Memory B cell (primary cell): ENCODE measurements around the gene BRWD1.

Experiments
- ATAC-seq: fragments of 150-1000 bp; cut with Tn5 transposase; 2 replicates; pipeline ENCODE4 v1.10.0; 2021; ENCODE audit warnings: low read depth, mild to moderate bottlenecking, moderate library complexity
- DNase-seq, 2 donors: peaks; one replicate each; pipeline ENCODE4 v3.0.0; 2022; ENCODE audit warnings: low spot score in 2 of 2
- H3K27ac Mint-ChIP-seq: one replicate; pipeline ENCODE4 v1.8.0; 2022; ENCODE audit warnings: mild to moderate bottlenecking, moderate library complexity, mixed read lengths
- H3K27me3 Mint-ChIP-seq: one replicate; pipeline ENCODE4 v1.8.0; 2022; ENCODE audit warnings: mixed read lengths
- H3K36me3 Mint-ChIP-seq: one replicate; pipeline ENCODE4 v1.8.0; 2022; ENCODE audit warnings: mild to moderate bottlenecking, mixed read lengths
- H3K4me1 Mint-ChIP-seq: one replicate; pipeline ENCODE4 v1.8.0; 2022; ENCODE audit warnings: mixed read lengths
- H3K4me3 Mint-ChIP-seq: one replicate; pipeline ENCODE4 v1.8.0; 2022; ENCODE audit warnings: mild to moderate bottlenecking, moderate library complexity, mixed read lengths
- H3K9me3 Mint-ChIP-seq: one replicate; pipeline ENCODE4 v1.8.0; 2022; ENCODE audit warnings: mixed read lengths

Gene BRWD1

DNA sequence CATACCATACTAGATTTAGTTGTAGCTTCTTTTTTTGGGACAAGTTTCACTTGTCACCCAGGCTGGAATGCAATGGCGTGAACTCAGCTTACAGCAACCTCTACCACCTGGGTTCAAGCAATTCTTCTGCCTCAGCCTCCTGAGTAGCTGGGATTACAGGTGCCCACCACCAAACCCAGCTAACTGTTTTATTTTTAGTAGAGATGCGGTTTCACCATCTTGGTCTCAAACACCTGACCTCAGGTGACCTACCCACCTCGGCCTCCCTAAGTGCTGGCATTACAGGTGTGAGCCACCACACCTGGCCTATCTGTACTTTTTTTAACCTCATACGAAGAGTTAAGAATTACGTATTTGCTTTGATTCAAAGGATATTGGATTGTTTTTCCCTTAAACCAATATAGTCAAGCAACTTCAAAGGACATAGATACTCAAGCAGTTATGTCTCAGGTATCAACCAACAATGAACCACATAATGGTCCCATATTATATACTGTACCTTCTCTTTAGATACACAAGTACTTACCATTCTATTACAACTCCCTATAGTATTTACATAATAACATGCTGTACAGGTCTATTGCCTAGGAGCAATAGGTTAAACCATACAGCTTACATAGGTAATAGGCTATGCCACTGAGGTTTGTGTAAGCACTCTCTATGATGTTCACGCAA, 28.0 kb upstream of the BRWD1 start:
- no peak for DNase-seq
- ATAC-seq, result no peak
- Mint-ChIP-seq H3K9me3 (no peaks in the 10 kb centered on the region), H3K4me3 (no peak overlapping the region), H3K27me3 (no peaks in the 10 kb centered on the region), H3K27ac (no peak overlapping the region), H3K4me1 (peaks cover 12% of the 10 kb centered on the region), H3K36me3 (peaks cover 37% of the 10 kb centered on the region)

DNA sequence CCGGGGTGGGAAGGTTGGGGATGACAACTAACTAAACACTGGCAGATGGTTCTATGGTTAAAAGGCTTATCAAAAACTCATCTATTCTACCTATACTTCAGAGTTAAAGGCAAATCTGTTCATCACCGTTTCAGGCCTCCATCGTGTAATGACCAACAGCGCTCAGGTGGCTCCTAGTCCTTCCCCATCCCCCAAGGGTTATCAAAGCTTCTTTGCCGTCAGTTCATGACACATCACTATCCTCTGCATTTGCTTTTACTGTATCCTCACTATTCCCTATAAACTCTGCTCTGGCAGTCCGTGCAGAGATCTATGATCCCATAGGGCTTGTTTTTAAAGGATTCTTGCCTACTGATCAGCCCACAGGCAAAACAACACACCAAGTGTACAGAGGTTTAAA, 27.3 kb upstream of the BRWD1 start:
- no peak overlapping the region for H3K27ac Mint-ChIP-seq
- peaks cover 8% of the 10 kb centered on the region for H3K4me1 Mint-ChIP-seq
- DNase-seq (no peak), ATAC-seq (no peak)
- no peak overlapping the region for H3K4me3 Mint-ChIP-seq
- peaks cover 33% of the 10 kb centered on the region for H3K36me3 Mint-ChIP-seq
- H3K27me3 Mint-ChIP-seq, result no peaks in the 10 kb centered on the region
- H3K9me3 Mint-ChIP-seq, result no peaks in the 10 kb centered on the region

DNA sequence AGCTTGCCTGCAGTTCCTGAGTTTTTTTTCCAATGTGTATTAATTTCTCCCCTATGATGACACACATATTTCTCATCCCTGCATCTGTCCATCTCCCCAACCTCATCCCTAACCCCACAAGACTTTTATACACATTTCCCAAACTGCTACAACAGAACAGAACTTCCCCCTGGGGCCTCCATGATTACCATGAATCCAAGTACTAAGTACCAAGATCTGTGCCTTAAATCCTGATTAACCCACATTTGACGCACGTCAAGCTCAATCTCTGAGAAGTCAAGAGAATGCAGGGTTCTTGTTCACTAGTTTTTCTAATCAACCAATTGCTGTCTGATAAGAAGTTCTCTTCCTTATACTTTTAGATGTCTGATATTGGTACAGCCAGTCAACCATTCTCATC, 25.8 kb upstream of the BRWD1 start:
- H3K27ac Mint-ChIP-seq, result no peak overlapping the region
- no peak overlapping the region for H3K4me3 Mint-ChIP-seq
- no peaks in the 10 kb centered on the region for H3K9me3 Mint-ChIP-seq
- no peaks in the 10 kb centered on the region for H3K4me1 Mint-ChIP-seq
- ATAC-seq (no peak), DNase-seq (no peak)
- peaks cover 22% of the 10 kb centered on the region for H3K36me3 Mint-ChIP-seq
- no peaks in the 10 kb centered on the region for H3K27me3 Mint-ChIP-seq

DNA sequence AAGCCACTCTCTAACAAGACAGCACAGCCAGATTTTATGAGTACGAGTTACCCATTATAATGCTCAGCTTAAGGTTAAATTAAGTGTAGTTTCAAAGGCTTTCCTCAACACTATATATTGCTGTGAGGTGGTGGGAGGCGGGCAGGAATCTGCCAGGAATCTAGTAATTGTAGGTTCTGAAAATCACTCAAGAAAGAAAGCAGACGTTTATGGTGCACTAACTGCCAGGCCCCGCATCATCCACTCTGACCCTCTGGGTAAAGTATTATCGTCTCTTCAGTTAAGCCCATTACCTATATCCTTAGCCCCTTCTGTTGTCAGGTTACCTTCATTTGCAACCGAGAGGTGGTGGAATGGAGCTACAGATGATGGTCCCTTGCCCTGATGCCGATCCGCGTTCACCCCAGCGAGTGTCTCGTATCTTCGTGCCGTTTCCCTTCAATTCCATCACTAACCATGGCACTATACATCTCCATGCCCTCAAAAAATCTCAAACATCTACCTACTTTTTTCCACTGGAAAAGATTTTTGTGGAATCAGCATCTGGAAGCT, 23.1 kb upstream of the BRWD1 start:
- H3K27me3 Mint-ChIP-seq, result peaks cover 2% of the 10 kb centered on the region
- ATAC-seq, result no peak
- H3K4me3 Mint-ChIP-seq, result no peak overlapping the region
- H3K9me3 Mint-ChIP-seq, result no peaks in the 10 kb centered on the region
- DNase-seq, result no peak
- H3K27ac Mint-ChIP-seq, result no peak overlapping the region
- H3K4me1 Mint-ChIP-seq, result peaks cover 3% of the 10 kb centered on the region
- peaks cover 6% of the 10 kb centered on the region for H3K36me3 Mint-ChIP-seq

DNA sequence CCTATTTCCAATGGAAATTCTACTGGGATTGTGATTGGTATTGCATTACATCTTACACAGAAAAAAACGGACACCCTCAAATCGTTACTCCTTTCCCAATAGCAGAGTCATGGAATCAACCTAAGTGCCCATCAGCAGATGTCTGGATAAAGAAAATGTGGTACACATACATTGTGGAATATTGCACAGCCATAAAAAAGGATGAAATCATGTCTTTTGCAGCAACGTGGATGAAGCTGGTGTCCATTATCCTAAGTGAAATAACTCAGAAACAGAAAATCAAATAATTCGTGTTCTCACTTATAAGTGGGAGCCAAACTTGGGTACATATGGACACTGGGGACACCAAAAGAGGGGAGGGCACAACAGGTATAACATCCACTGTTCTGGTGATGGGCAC, 21.2 kb upstream of the BRWD1 start:
- Mint-ChIP-seq H3K36me3 (no peaks in the 10 kb centered on the region), H3K4me1 (peaks cover 4% of the 10 kb centered on the region), H3K27ac (no peak overlapping the region), H3K27me3 (peaks cover 2% of the 10 kb centered on the region), H3K9me3 (no peaks in the 10 kb centered on the region), H3K4me3 (no peak overlapping the region)
- ATAC-seq (no peak), DNase-seq (no peak)

DNA sequence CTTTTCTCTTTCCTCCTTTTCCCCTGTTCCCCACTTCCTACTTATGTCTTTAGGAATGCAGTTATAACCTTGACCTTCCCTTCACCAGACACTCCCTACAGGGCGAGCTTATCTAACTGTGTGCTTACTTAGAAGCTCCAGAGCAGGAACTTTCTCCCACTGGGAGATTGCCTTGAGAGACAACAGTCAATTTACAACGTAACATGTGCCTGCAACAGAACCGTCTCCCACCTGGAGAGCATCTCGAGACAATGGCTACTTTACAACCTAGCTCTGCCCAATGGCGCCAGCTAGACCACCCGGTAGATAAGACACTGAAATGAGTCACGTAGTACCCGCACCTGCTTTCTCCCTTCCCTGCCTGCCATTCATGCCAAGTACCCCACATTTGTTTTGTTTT, 18.7 kb upstream of the BRWD1 start:
- ATAC-seq (no peak), DNase-seq (no peak)
- H3K27me3 Mint-ChIP-seq, result peaks cover 2% of the 10 kb centered on the region
- H3K4me3 Mint-ChIP-seq, result no peak overlapping the region
- H3K4me1 Mint-ChIP-seq, result peaks cover 6% of the 10 kb centered on the region
- no peaks in the 10 kb centered on the region for H3K9me3 Mint-ChIP-seq
- no peaks in the 10 kb centered on the region for H3K36me3 Mint-ChIP-seq
- H3K27ac Mint-ChIP-seq, result no peak overlapping the region

DNA sequence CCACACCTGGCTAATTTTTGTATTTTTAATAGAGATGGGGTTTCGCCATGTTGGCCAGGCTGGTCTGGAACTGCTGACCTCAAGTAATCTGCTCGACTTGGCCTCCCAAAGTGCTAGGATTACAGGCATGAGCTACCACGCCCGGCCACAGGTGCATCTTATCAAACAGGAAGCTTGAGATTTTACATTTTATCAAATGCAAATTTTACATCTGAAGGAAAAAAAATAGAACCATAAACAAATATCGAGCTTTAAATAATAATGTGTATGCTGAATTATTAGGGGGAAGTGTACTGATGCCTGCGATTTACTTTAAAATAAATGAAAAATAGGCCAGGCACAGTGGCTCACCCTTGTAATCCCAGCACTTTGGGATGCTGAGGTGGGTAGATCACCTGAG, 16.6 kb upstream of the BRWD1 start:
- peaks cover 6% of the 10 kb centered on the region for H3K4me1 Mint-ChIP-seq
- H3K9me3 Mint-ChIP-seq, result no peaks in the 10 kb centered on the region
- DNase-seq, result no peak
- H3K36me3 Mint-ChIP-seq, result no peaks in the 10 kb centered on the region
- H3K27ac Mint-ChIP-seq, result no peak overlapping the region
- peaks cover 2% of the 10 kb centered on the region for H3K27me3 Mint-ChIP-seq
- no peak for ATAC-seq
- no peak overlapping the region for H3K4me3 Mint-ChIP-seq

DNA sequence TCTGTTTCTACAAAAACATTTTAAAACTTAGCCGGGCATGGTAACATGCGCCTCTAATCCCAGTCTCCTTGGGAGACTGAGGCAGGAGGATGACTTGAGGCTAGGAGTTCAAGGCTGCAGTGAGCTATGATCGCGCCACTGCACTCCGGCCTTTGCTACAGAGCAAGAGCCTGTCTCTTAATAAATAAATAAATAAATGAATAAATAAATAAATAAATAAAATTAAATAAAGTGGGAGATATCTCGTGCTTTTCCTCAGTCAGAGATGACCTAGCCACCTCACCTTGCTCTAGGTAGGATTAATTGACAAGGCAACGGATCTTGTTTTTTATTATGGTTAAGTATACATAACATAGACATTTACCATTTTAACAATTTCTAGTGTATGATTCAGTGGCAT, 14.3 kb upstream of the BRWD1 start:
- Mint-ChIP-seq H3K36me3 (no peaks in the 10 kb centered on the region), H3K27ac (no peak overlapping the region), H3K4me3 (no peak overlapping the region), H3K27me3 (peaks cover 2% of the 10 kb centered on the region), H3K4me1 (peaks cover 6% of the 10 kb centered on the region), H3K9me3 (no peaks in the 10 kb centered on the region)
- no peak for DNase-seq
- ATAC-seq, result no peak

DNA sequence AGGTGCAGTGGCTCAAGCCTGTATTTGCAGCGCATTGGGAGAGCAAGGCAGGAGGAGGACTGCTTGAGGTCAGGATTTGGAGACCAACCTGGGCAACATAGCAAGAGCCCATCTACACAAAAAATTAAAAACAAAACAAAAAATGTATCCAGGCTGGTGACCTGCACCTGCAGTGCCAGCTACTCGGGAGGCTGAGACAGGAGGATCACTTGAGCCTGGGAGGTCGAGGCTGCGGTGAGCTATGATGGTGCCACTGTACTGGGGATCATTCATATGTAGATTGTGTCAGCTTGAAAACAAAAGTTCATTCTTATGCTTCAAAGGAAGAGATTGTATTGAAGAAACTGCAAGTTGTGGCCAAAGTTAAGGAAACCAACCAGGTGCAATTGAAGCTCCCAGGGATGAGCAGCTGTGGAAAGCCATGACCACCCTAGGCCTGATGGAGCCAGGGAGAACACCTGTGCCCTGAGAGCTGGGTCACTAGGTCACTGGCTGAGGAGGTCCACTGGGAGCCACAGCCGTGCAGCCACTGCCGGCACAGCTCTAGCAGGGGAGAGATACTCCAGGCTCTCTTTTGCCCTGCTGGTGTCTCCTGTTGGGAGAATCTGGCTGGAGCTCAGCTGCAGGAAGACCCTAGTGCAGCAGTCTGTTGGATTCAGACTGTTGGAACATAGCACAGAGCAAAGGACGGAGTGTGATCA, 13.3 kb upstream of the BRWD1 start:
- no peaks in the 10 kb centered on the region for H3K27me3 Mint-ChIP-seq
- no peak overlapping the region for H3K27ac Mint-ChIP-seq
- H3K36me3 Mint-ChIP-seq, result no peaks in the 10 kb centered on the region
- no peak overlapping the region for H3K4me3 Mint-ChIP-seq
- ATAC-seq, result no peak
- no peaks in the 10 kb centered on the region for H3K9me3 Mint-ChIP-seq
- DNase-seq, result no peak
- H3K4me1 Mint-ChIP-seq, result peaks cover 3% of the 10 kb centered on the region

DNA sequence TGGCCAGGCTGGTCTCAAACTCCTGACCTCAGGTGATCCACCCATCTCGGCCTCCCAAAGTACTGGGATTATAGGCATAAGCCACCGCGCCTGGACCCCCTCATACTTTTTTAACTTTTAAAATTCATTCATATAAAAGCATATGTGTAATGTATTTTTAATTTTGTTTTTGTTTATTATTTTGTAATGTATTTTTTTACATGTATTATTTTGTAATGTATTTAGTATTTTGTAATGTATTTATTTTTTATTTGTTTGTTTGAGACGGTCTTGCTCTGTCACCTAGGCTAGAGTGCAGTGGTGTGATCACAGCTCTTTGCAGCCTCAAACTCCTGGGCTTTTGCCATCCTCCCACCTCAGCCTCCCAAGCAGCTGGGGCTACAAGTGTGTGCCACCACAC, 12.0 kb upstream of the BRWD1 start:
- peaks cover 8% of the 10 kb centered on the region for H3K4me1 Mint-ChIP-seq

DNA sequence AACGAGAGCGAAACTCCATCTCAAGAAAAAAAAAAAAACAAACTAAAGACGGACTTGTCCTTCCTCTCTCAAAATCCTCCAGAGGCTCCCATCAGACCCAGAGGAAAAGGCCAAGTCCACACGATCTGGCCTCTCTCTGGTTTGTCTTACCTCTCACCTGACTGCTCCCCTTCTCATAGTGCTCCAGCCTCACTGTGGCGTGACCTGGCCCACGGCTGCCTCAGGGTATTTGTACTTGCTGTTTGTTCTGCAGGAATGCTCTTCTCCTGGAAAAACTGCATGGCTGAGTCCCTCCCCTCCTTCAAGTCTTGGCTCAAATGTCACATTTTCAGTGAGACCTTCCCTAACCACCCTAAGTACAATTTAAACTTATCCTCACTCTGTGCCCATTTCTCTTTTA, 8.0 kb upstream of the BRWD1 start:
- Mint-ChIP-seq H3K4me3 (no peak overlapping the region), H3K9me3 (no peaks in the 10 kb centered on the region), H3K27me3 (no peaks in the 10 kb centered on the region), H3K4me1 (peaks cover 26% of the 10 kb centered on the region), H3K36me3 (no peaks in the 10 kb centered on the region), H3K27ac (no peak overlapping the region)
- DNase-seq (no peak), ATAC-seq (no peak)

More for the DNA sequence above, 12.0 kb upstream of the BRWD1 start:
- no peak overlapping the region for H3K4me3 Mint-ChIP-seq
- ATAC-seq, result no peak
- H3K27ac Mint-ChIP-seq, result no peak overlapping the region
- H3K27me3 Mint-ChIP-seq, result no peaks in the 10 kb centered on the region
- no peaks in the 10 kb centered on the region for H3K36me3 Mint-ChIP-seq
- no peak for DNase-seq
- no peaks in the 10 kb centered on the region for H3K9me3 Mint-ChIP-seq

DNA sequence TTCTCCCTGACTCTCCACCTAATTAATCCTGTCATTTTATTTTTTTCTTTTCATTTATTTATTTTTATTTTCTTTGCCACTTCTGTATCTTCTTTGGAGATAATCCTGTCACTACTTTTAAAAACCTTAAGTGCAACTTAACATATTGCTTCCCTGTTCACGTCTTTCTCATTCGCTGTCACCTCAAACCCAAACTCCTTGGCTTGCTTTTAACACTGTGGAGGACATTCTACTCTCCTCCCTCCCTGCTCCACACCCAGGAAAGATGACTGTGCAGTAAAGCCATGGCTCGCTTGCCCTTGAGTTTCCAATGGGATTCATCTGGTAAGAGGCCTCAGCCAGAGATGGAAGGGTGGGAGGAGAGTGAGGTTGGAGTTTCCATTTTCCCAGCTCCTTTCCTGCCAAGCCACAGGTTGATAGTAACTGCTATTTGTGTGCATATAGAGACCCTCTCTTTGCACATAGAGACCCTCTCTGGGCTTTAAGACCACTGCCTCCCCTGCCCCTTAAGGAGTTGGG, 6.4 kb upstream of the BRWD1 start:
- no peak for ATAC-seq
- no peaks in the 10 kb centered on the region for H3K27me3 Mint-ChIP-seq
- H3K27ac Mint-ChIP-seq, result no peak overlapping the region
- H3K4me1 Mint-ChIP-seq, result peaks cover 36% of the 10 kb centered on the region
- no peak overlapping the region for H3K4me3 Mint-ChIP-seq
- no peaks in the 10 kb centered on the region for H3K36me3 Mint-ChIP-seq
- no peak for DNase-seq
- H3K9me3 Mint-ChIP-seq, result no peaks in the 10 kb centered on the region

DNA sequence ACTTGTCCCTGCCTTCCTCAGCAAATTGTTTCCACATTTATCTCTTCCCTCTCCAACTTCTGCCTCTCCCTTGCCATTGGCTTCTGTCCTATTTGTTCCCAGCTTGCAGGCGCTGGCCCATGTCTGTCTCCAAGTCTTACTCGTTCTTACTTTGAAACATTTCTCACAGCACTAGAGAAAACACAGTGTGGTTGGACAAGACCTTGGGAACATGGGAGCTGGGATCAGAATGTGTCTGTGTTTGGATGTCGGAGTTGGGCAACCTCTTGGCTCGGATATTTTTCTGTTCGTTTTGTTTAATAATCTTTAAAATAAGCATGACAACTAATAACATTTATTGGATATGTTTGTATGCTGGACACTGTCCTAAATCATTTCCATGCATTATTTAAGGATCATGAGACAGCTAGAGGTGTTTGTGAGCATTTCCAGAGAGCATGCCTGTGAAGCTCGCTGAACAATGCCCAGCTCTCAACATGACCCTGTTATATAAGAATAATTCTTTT, 5.9 kb upstream of the BRWD1 start:
- Mint-ChIP-seq H3K36me3 (no peaks in the 10 kb centered on the region), H3K4me3 (no peak overlapping the region), H3K4me1 (peaks cover 40% of the 10 kb centered on the region), H3K9me3 (no peaks in the 10 kb centered on the region), H3K27me3 (no peaks in the 10 kb centered on the region), H3K27ac (peak overlapping the region; percentile 43)
- ATAC-seq (no peak), DNase-seq (no peak)

DNA sequence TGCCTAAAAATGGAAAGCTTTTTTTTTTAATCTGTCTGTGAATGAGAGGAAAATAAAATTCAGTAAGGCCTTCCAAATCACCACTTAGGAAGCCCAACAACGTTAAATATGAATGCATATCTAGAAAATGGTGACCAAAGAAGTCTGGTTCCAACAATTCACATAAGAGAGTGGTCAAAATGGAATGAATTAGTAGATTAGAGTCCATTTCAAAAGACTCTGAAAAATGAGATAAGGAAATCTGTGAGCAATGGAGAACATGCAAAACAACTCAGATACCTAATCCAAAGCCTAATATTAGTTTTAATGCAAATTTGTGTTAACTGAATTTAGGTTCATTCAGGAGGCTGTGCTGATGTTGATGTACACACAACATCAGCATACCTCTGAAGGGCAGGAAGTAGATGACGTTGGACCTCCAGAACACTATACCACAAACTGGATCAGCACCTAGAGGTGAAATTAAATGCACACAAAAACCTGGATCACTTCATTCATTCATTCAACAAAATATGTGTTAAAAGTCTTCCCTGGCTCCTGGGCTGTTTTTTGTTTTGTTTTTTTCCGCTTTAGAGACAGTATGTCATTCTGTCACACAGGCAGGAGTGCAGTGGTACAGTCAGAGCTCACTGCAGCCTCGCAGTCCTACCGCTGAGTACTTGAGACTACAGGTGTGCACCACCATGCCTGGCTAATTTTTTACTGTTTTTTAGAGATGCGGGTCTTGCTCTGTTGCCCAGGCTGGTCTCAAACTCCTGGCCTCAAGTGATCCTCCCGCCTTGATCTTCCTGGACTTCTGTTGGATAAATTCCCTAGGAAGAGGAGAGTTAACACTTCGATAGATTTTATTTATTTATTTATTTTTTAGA, 4.9 kb upstream of the BRWD1 start:
- ATAC-seq, result no peak
- Mint-ChIP-seq H3K27ac (peak overlapping the region; percentile 77), H3K4me1 (peaks cover 42% of the 10 kb centered on the region), H3K27me3 (no peaks in the 10 kb centered on the region), H3K4me3 (no peak overlapping the region), H3K9me3 (no peaks in the 10 kb centered on the region), H3K36me3 (no peaks in the 10 kb centered on the region)
- no peak for DNase-seq
